Activated CD8-positive, alpha-beta memory T cell treated with anti-CD3 and anti-CD28 coated beads for 48 hours (primary cell): ENCODE results near the gene C1QA.
"Not testable (repeated sequence)": the region's sequence is repeated elsewhere in the genome, so short reads cannot be mapped to it uniquely, and the experiment has no call there.

Experiments used
- DNase-seq, 3 experiments: peaks; one replicate each; pipeline ENCODE4 v3.0.0-alpha.2; 2020; ENCODE audit warnings: low read depth in 2 of 3, low spot score in 2 of 3

Gene C1QA

GRCh38 chr1:22639286-22639685, 2.9 kb downstream of the C1QA start:
- no peak for DNase-seq

- DNase-seq = no peak
Observed at GRCh38 chr1:22641247-22641646, 4.8 kb downstream of the C1QA start.

GRCh38 chr1:22641906-22642636, 5.6 kb downstream of the C1QA start:
- DNase-seq = peak; percentile 30 to 43 (median 42)

GRCh38 chr1:22643381-22643780, 7.0 kb downstream of the C1QA start, which contains the start of gene C1QC:
C1QC (plus strand) TSS chr1:22643633; CDS start chr1:22644024, 391 bp downstream.
- no peak for DNase-seq

- DNase-seq = no peak
Observed at GRCh38 chr1:22643928-22644327, 7.5 kb downstream of the C1QA start.

- no peak for DNase-seq
Observed at GRCh38 chr1:22645931-22646330, 9.5 kb downstream of the C1QA start.

- no peak for DNase-seq
Observed at GRCh38 chr1:22646384-22646783, 10.0 kb downstream of the C1QA start.

GRCh38 chr1:22650089-22650693, 13.8 kb downstream of the C1QA start:
- no peak for DNase-seq

- no peak for DNase-seq
Observed at GRCh38 chr1:22651941-22652856, 15.8 kb downstream of the C1QA start.

GRCh38 chr1:22652881-22653316, 16.5 kb downstream of the C1QA start, which contains the start of gene C1QB:
C1QB (plus strand) TSS chr1:22653236; CDS start chr1:22659463, 6,227 bp downstream.
- no peak for DNase-seq

GRCh38 chr1:22654692-22655091, 18.3 kb downstream of the C1QA start:
- DNase-seq = no peak

GRCh38 chr1:22658385-22659163, 22.1 kb downstream of the C1QA start:
- no peak for DNase-seq

- no peak for DNase-seq
Observed at GRCh38 chr1:22660716-22661241, 24.4 kb downstream of the C1QA start.

- DNase-seq = no peak
Observed at GRCh38 chr1:22661880-22662279, 25.5 kb downstream of the C1QA start.

GRCh38 chr1:22662318-22662717, 25.9 kb downstream of the C1QA start:
- no peak for DNase-seq

GRCh38 chr1:22662986-22663408, 26.6 kb downstream of the C1QA start:
- DNase-seq = no peak

- no peak for DNase-seq
Observed at GRCh38 chr1:22665752-22666151, 29.3 kb downstream of the C1QA start.

GRCh38 chr1:22666412-22666811, 30.0 kb downstream of the C1QA start:
- DNase-seq = no peak

- DNase-seq = not testable (repeated sequence)
Observed at GRCh38 chr1:22668840-22669239, 32.4 kb downstream of the C1QA start.

GRCh38 chr1:22670352-22670975, 34.0 kb downstream of the C1QA start:
- no peak for DNase-seq
